HG02973 (cell line): ENCODE results near the gene ADIPOR2.

Source experiments
- ATAC-seq: cut with Tn5 transposase; IDR thresholded peaks from one replicate; pipeline ENCODE4 v1.9.1; 2021; ENCODE audit warnings: moderate library complexity; ENCODE audit not compliant: unreplicated experiment

ADIPOR2 gene, protein sequence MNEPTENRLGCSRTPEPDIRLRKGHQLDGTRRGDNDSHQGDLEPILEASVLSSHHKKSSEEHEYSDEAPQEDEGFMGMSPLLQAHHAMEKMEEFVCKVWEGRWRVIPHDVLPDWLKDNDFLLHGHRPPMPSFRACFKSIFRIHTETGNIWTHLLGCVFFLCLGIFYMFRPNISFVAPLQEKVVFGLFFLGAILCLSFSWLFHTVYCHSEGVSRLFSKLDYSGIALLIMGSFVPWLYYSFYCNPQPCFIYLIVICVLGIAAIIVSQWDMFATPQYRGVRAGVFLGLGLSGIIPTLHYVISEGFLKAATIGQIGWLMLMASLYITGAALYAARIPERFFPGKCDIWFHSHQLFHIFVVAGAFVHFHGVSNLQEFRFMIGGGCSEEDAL

DNA sequence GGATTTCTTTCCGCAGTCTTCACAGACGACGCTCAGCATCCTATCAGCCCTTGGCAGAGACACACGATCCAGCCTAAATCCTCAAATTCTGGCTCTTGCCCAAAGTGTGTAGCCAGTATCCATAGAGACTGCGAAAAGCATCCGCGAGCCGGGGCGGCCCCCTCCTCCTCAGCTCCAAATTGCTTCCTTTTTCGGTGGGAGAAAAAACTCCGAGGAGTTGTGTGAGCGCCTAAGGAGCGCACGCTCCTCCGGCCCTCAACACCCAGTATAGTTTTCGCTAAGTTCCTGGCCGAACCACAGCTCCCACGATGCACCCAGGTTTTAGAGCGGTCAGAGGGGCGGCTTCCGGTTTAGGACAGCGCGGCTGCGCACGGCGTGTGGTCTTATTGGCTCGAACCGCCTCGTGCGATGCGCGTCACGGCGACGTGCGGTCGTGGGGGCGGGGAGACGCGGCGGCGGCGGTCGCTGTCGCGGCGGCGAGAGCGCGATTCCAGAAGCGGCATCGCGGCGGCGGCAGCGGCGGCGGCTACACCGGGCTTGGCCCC lies at the start of gene ADIPOR2:
TSS of gene ADIPOR2 (plus strand) at position 493 of the 545 bp plus-strand sequence. CDS start 63,274 bp downstream, outside the sequence.
- peak; percentile 88 for ATAC-seq

GRCh38 chr12:1642513-1642912 lies 48.4 kb upstream of the ADIPOR2 start:
- ATAC-seq: no peak

- no peak for ATAC-seq
These were observed 47.8 kb upstream of the ADIPOR2 start for GRCh38 chr12:1643043-1643442.

- ATAC-seq: no peak
These were observed 46.9 kb upstream of the ADIPOR2 start for GRCh38 chr12:1643905-1644533.

DNA sequence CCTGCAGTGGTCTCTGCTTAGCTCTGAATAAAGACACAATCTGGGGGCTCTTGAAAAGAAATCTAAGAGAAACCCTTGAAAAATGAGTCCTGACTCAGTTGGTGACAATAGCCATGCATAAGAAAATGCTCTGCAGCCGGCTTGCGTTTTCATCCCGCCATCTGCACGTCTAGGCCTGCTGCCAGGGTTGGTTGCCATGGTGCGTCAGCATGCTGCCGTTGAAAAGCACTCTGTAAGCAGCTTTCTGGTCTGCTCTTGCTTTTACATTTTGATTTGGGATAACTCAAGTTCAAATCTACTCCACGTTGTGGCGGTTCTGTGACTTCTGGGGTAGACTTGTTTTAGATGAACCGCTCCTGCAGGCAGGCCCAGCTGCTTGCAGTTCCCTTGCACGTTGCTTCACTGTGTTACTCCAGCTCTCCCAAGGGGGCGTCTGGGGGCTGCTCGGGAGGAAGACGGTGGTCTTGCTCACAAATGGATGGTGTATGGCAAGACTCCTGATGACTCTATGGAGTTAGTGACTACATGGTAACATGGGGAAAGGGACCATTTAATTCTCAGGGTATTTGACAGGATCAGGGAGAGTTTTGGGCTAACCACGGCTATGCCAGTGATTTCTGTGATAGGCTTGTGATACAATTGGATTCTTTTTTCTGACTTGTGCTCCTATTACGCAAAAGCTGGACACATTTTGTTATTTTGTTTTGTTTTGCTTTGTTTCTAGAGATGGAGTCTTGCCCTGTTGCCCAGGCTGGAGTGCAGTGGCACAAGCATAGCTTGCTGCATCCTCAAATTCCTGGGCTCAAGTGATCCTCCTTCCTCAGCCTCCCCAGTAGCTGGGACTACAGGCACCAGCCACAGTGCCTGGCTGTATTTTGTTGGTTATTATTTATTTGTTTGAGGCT lies 46.1 kb upstream of the ADIPOR2 start:
- ATAC-seq: no peak

DNA sequence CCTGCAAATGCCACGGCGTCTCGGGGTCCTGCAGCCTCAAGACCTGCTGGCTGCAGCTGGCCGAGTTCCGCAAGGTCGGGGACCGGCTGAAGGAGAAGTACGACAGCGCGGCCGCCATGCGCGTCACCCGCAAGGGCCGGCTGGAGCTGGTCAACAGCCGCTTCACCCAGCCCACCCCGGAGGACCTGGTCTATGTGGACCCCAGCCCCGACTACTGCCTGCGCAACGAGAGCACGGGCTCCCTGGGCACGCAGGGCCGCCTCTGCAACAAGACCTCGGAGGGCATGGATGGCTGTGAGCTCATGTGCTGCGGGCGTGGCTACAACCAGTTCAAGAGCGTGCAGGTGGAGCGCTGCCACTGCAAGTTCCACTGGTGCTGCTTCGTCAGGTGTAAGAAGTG lies 45.1 kb upstream of the ADIPOR2 start:
- ATAC-seq: no peak

DNA sequence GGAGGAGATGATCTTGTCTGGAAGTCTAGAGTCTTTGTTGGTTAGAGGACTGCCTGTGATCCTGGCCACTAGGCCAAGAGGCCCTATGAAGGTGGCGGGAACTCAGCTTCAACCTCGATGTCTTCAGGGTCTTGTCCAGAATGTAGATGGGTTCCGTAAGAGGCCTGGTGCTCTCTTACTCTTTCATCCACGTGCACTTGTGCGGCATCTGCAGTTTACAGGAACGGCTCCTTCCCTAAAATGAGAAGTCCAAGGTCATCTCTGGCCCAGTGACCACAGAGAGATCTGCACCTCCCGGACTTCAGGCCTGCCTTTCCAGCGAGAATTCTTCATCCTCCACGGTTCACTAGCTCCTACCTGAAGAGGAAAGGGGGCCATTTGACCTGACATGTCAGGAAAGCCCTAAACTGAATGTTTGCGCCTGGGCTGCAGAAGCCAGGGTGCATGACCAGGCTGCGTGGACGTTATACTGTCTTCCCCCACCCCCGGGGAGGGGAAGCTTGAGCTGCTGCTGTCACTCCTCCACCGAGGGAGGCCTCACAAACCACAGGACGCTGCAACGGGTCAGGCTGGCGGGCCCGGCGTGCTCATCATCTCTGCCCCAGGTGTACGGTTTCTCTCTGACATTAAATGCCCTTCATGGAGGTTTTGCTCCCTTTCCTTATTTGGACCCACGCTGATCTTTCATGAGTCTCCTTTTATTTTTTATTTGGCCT lies 44.1 kb upstream of the ADIPOR2 start:
- ATAC-seq: no peak

GRCh38 chr12:1647285-1647669 lies 43.6 kb upstream of the ADIPOR2 start:
- ATAC-seq: no peak

- no peak for ATAC-seq
These were observed 40.5 kb upstream of the ADIPOR2 start for GRCh38 chr12:1650260-1650977.

GRCh38 chr12:1650978-1651361 lies 39.9 kb upstream of the ADIPOR2 start:
- ATAC-seq: no peak

- ATAC-seq: no peak
These were observed 38.9 kb upstream of the ADIPOR2 start for GRCh38 chr12:1651946-1652345.

DNA sequence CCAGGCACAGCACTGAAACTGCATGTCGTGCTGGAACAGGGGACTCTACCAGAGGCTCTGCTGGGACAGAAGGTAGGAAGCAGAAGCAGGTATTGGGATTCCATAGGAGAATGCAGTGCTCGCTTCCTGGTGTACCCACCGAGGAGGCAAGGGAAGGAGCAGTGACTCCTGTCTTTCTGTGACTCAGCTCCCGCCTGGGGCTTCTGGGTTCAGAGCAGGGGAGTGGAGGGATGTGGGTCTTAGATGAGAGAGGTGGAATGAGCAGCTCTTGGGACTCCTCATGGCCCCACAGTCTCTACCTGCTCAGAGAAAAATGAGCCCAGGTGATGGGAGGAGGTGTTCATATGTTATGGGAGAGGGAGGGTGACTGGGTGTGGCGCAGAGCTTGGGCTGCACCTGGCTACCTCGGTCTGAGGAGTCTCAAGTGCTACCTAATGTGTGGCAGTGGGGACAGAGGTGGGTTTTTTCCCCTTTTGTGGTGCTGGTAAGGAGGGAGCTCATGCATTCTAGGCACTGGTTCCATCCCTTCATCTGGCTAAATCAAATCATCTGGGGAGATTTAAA lies 35.6 kb upstream of the ADIPOR2 start:
- ATAC-seq: no peak

GRCh38 chr12:1656902-1657301 lies 34.0 kb upstream of the ADIPOR2 start:
- ATAC-seq: no peak

GRCh38 chr12:1657688-1658087 lies 33.2 kb upstream of the ADIPOR2 start:
- no peak for ATAC-seq

DNA sequence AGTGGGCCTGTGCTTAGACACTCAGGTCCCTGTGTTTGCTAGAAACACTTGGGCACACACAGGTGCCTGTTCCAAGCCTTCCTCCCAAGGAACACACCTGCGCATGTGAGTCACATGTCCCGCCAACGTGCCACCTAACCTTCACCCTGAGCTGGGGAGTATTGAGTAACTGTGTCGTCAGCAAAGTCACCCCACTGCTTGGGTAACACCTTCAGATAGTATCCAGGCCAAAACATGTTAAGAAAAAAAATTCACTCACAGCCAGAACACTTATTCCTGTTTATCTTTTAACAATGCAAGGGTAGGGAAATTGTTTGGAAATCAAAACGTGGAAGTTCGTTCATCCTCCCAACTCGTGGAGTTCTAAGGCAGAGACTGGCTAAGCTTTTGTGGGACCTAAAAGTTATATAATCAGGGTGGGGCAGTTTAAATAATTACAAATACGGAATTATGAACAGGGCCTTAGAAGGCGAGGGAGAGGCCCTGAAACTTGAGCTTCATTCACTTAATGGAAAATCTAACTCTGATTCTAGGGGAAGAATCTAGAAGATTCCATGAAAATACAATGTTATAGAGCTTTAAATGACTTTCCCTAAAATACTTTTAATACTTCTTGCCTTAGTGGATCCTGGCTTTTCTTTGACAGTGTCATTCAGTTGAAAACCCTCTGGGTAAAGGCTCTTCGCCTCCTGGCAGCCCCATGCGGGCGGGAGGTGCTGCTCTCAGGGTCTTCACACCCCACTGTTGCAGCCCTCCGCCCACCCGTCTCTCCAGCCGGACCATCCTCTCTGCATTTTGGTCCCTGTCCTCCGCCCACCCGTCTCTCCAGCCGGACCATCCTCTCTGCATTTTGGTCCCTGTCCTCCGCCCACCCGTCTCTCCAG lies 30.3 kb upstream of the ADIPOR2 start:
- no peak for ATAC-seq

- no peak for ATAC-seq
These were observed 29.1 kb upstream of the ADIPOR2 start for GRCh38 chr12:1661553-1662335.

- no peak for ATAC-seq
These were observed 28.0 kb upstream of the ADIPOR2 start for GRCh38 chr12:1662761-1663439.
